Panc1 (cell line): Measurements from ENCODE around the gene HCRTR1. TPM values are rescaled to one million over a fixed set of nuclear protein-coding genes. Genes with fewer than 3 reads are reported as not detected.

Experiments used
- total RNA-seq: library from RNA; stranded (reverse); gene quantifications from one replicate; pipeline ENCODE4 v1.2.1, GENCODE V29; 2021; ENCODE audit not compliant: unreplicated experiment

Gene HCRTR1
- total RNA-seq, 1 experiment from 2014 or later, result 0.18 TPM

Other genes with a start within 250 kb of the HCRTR1 start
- gene FABP3, start 244.6 kb upstream of the HCRTR1 start, total RNA-seq, result 0.49 TPM
- 14.0 TPM for gene SERINC2, start 204.5 kb upstream of the HCRTR1 start, total RNA-seq
- gene TINAGL1, start 41.2 kb upstream of the HCRTR1 start, total RNA-seq, result 6.1 TPM
- 58.4 TPM for gene PEF1, start 27.2 kb downstream of the HCRTR1 start, total RNA-seq
- 7.6 TPM for gene COL16A1, start 86.3 kb downstream of the HCRTR1 start, total RNA-seq
- gene ADGRB2, start 146.7 kb downstream of the HCRTR1 start, total RNA-seq, result 34.8 TPM
- gene SPOCD1, start 198.3 kb downstream of the HCRTR1 start, total RNA-seq, result 0.54 TPM